Osteoblast (primary cell): ENCODE data around the gene GLDN. TPM values are rescaled to one million over a fixed set of nuclear protein-coding genes. Genes with fewer than 3 reads are reported as not detected.

Source experiments
- DNase-seq: peaks from one replicate; pipeline ENCODE4 v3.0.0; 2011; ENCODE audit warnings: low spot score, mixed read lengths; ENCODE audit not compliant: insufficient read length; ENCODE audit errors: missing footprints
- H2AFZ ChIP-seq: 2 replicates; pipeline ENCODE4 v1.6.0; 2011; ENCODE audit warnings: mild to moderate bottlenecking, low read length
- H3K27ac ChIP-seq: 2 replicates; pipeline ENCODE4 v1.5.1; 2011; ENCODE audit warnings: mild to moderate bottlenecking, low read depth, low read length, moderate library complexity
- H3K27me3 ChIP-seq: 2 replicates; pipeline ENCODE4 v1.6.0; 2012; ENCODE audit warnings: mild to moderate bottlenecking, control low read depth, inconsistent platforms, low read length, moderate library complexity; ENCODE audit not compliant: insufficient read depth
- H3K36me3 ChIP-seq: 2 replicates; pipeline ENCODE4 v1.5.1; 2011; ENCODE audit warnings: mild to moderate bottlenecking, low read length, control low read depth, moderate library complexity; ENCODE audit not compliant: insufficient read depth
- H3K4me1 ChIP-seq: 2 replicates; pipeline ENCODE4 v1.5.1; 2011; ENCODE audit warnings: mild to moderate bottlenecking, low read length, control low read depth, moderate library complexity; ENCODE audit not compliant: insufficient read depth
- H3K4me2 ChIP-seq: 2 replicates; pipeline ENCODE4 v1.6.0; 2011; ENCODE audit warnings: mild to moderate bottlenecking, low read length; ENCODE audit not compliant: insufficient read depth
- H3K4me3 ChIP-seq: fragments of 200-600 bp; sonication (generic); 3 replicates; pipeline ENCODE4 v1.5.1; 2012; ENCODE audit warnings: mild to moderate bottlenecking, low read length, inconsistent platforms; ENCODE audit not compliant: insufficient read depth
- H3K79me2 ChIP-seq: 2 replicates; pipeline ENCODE4 v1.6.0; 2012; ENCODE audit warnings: mild to moderate bottlenecking, low read length, control low read depth, inconsistent platforms; ENCODE audit not compliant: insufficient read depth
- H3K9me3 ChIP-seq: 2 replicates; pipeline ENCODE4 v1.5.1; 2011; ENCODE audit warnings: low read depth, low read length, control low read depth
- H4K20me1 ChIP-seq: 2 replicates; pipeline ENCODE4 v1.6.0; 2012; ENCODE audit warnings: mild to moderate bottlenecking, low read length, control low read depth; ENCODE audit not compliant: insufficient read depth
- CTCF ChIP-seq: IDR thresholded peaks from 2 replicates; pipeline ENCODE4 v1.5.1; 2011; ENCODE audit warnings: mild to moderate bottlenecking, low read depth, low read length, moderate library complexity; ENCODE audit errors: extremely low read depth
- total RNA-seq: library from RNA; depleted of rRNA; stranded (reverse); fragments of >200 nt; gene quantifications from 2 replicates; pipeline ENCODE4 v1.2.3, GENCODE V29; 2012

The GLDN gene
- total RNA-seq, 1 donor, result 1.1 TPM

GRCh38 chr15:51424780-51425179 lies 83.3 kb downstream of the GLDN start:
- Histone ChIP-seq H3K4me3 (no peak overlapping the region), H3K4me2 (no peak overlapping the region), H3K36me3 (no peaks in the 10 kb centered on the region), H3K79me2 (no peaks in the 10 kb centered on the region), H3K9me3 (no peaks in the 10 kb centered on the region), H3K27ac (no peak overlapping the region), H4K20me1 (no peaks in the 10 kb centered on the region), H3K4me1 (no peaks in the 10 kb centered on the region), H2AFZ (no peak overlapping the region), H3K27me3 (no peaks in the 10 kb centered on the region)
- no peak for DNase-seq
- TF ChIP-seq CTCF, result no peak

GRCh38 chr15:51425517-51426040 lies 84.1 kb downstream of the GLDN start:
- no peaks in the 10 kb centered on the region for H3K4me1 ChIP-seq
- H3K79me2 ChIP-seq, result no peaks in the 10 kb centered on the region
- no peak overlapping the region for H2AFZ ChIP-seq
- DNase-seq, result no peak
- H3K27ac ChIP-seq, result no peak overlapping the region
- no peaks in the 10 kb centered on the region for H3K36me3 ChIP-seq
- no peaks in the 10 kb centered on the region for H3K27me3 ChIP-seq
- TF ChIP-seq CTCF, result no peak
- no peak overlapping the region for H3K4me3 ChIP-seq
- no peaks in the 10 kb centered on the region for H4K20me1 ChIP-seq
- H3K4me2 ChIP-seq, result no peak overlapping the region
- no peaks in the 10 kb centered on the region for H3K9me3 ChIP-seq

GRCh38 chr15:51438526-51438925 lies 97.1 kb downstream of the GLDN start:
- H3K4me2 ChIP-seq, result no peak overlapping the region
- H3K4me1 ChIP-seq, result no peaks in the 10 kb centered on the region
- H3K27me3 ChIP-seq, result no peaks in the 10 kb centered on the region
- no peaks in the 10 kb centered on the region for H3K79me2 ChIP-seq
- H3K36me3 ChIP-seq, result no peaks in the 10 kb centered on the region
- TF ChIP-seq CTCF, result no peak
- H3K9me3 ChIP-seq, result no peaks in the 10 kb centered on the region
- H2AFZ ChIP-seq, result no peak overlapping the region
- H4K20me1 ChIP-seq, result no peaks in the 10 kb centered on the region
- no peak overlapping the region for H3K4me3 ChIP-seq
- DNase-seq, result no peak
- no peak overlapping the region for H3K27ac ChIP-seq

- H3K79me2 ChIP-seq, result no peaks in the 10 kb centered on the region
- no peaks in the 10 kb centered on the region for H3K9me3 ChIP-seq
- H4K20me1 ChIP-seq, result no peaks in the 10 kb centered on the region
- no peak for TF ChIP-seq CTCF
- H3K36me3 ChIP-seq, result no peaks in the 10 kb centered on the region
- H3K27me3 ChIP-seq, result no peaks in the 10 kb centered on the region
- H3K4me2 ChIP-seq, result no peak overlapping the region
- H3K4me1 ChIP-seq, result no peaks in the 10 kb centered on the region
- H2AFZ ChIP-seq, result no peak overlapping the region
- no peak overlapping the region for H3K4me3 ChIP-seq
- DNase-seq, result no peak
- H3K27ac ChIP-seq, result no peak overlapping the region
Observed at GRCh38 chr15:51443282-51443914, 101.9 kb downstream of the GLDN start.
